Measurements from ENCODE around the gene TJP3. TPM values are rescaled to one million over a fixed set of nuclear protein-coding genes. Genes with fewer than 3 reads are reported as not detected.

The TJP3 gene
- total RNA-seq, 1 donor from 2014 or later, result 20.0 TPM

- no peaks in the 10 kb centered on the region for H3K27me3 Mint-ChIP-seq
- peak overlapping the region; percentile 36 for H3K27ac Mint-ChIP-seq
- no peak for TF ChIP-seq CTCF (conservative IDR thresholded peaks at IDR 0.05)
Observed at GRCh38 chr19:3687393-3687773, 20.8 kb upstream of the TJP3 start.

GRCh38 chr19:3687774-3688706 lies 20.1 kb upstream of the TJP3 start:
- H3K4me3 Mint-ChIP-seq, result no peak overlapping the region
- no peak for DNase-seq (ENCODE audit: extremely low spot score, unreplicated experiment)
- no peak for TF ChIP-seq CTCF (conservative IDR thresholded peaks at IDR 0.05)
- H3K27me3 Mint-ChIP-seq, result no peaks in the 10 kb centered on the region
- H3K36me3 Mint-ChIP-seq, result peaks cover 11% of the 10 kb centered on the region
- H3K9me3 Mint-ChIP-seq, result no peaks in the 10 kb centered on the region
- H3K27ac Mint-ChIP-seq, result no peak overlapping the region
- peaks cover 23% of the 10 kb centered on the region for H3K4me1 Mint-ChIP-seq (ENCODE audit: unreplicated experiment)

More at GRCh38 chr19:3687393-3687773, 20.8 kb upstream of the TJP3 start:
- peaks cover 11% of the 10 kb centered on the region for H3K36me3 Mint-ChIP-seq
- H3K4me3 Mint-ChIP-seq, result peak overlapping the region; percentile 65
- no peak for DNase-seq (ENCODE audit: extremely low spot score, unreplicated experiment)
- no peaks in the 10 kb centered on the region for H3K9me3 Mint-ChIP-seq
- H3K4me1 Mint-ChIP-seq (ENCODE audit: unreplicated experiment), result peaks cover 26% of the 10 kb centered on the region

GRCh38 chr19:3690551-3691371 lies 17.4 kb upstream of the TJP3 start:
- peaks cover 13% of the 10 kb centered on the region for H3K4me1 Mint-ChIP-seq (ENCODE audit: unreplicated experiment)
- DNase-seq (ENCODE audit: extremely low spot score, unreplicated experiment), result no peak
- H3K36me3 Mint-ChIP-seq, result no peaks in the 10 kb centered on the region
- no peaks in the 10 kb centered on the region for H3K9me3 Mint-ChIP-seq
- no peak for TF ChIP-seq CTCF (conservative IDR thresholded peaks at IDR 0.05)
- no peak overlapping the region for H3K27ac Mint-ChIP-seq
- H3K4me3 Mint-ChIP-seq, result no peak overlapping the region
- H3K27me3 Mint-ChIP-seq, result no peaks in the 10 kb centered on the region

DNA sequence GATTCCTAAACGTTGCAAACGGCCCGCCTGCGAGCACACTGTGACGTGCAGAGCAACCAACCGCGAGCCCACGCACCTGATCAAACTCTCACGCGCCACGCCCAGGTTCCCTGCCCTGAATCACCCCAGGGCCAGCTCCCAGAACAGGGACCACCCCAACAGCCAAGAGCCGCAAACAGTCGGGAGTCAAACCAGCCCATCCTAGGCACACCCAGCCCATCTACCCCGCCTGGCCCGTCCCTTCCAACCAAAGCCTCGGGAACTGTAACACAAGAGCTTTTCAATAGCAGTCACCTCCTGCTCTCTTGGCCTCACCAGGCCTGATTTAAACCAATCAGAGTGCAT lies 16.8 kb upstream of the TJP3 start:
- no peaks in the 10 kb centered on the region for H3K36me3 Mint-ChIP-seq
- TF ChIP-seq CTCF (conservative IDR thresholded peaks at IDR 0.05), result no peak
- DNase-seq (ENCODE audit: extremely low spot score, unreplicated experiment), result no peak
- no peaks in the 10 kb centered on the region for H3K27me3 Mint-ChIP-seq
- H3K9me3 Mint-ChIP-seq, result no peaks in the 10 kb centered on the region
- peaks cover 13% of the 10 kb centered on the region for H3K4me1 Mint-ChIP-seq (ENCODE audit: unreplicated experiment)
- no peak overlapping the region for H3K27ac Mint-ChIP-seq
- no peak overlapping the region for H3K4me3 Mint-ChIP-seq

DNA sequence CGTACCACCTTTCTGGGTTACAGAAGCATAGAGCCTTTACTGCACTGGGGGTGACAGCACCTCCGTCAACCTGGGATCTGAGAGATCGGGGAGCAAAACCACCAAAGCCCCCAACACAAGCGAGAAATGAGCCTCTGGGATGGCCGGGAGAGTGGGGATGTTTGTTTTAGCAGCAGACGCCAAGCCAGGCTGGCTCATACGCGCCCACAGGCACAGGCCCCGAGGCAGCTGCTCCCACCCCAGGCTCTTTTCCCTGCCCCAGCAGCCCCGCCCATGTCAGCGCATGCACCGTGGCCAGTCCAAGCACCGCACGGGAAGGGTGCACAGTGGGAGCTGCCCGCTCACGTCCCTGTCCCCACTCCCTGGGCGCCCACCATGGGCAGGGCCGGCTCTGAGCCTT lies 16.5 kb upstream of the TJP3 start:
- Mint-ChIP-seq H3K36me3 (no peaks in the 10 kb centered on the region), H3K4me1 (ENCODE audit: unreplicated experiment) (peaks cover 13% of the 10 kb centered on the region), H3K9me3 (no peaks in the 10 kb centered on the region), H3K27ac (no peak overlapping the region), H3K4me3 (no peak overlapping the region), H3K27me3 (no peaks in the 10 kb centered on the region)
- TF ChIP-seq CTCF (conservative IDR thresholded peaks at IDR 0.05), result no peak
- no peak for DNase-seq (ENCODE audit: extremely low spot score, unreplicated experiment)

Measured in type B pancreatic cell (in vitro differentiated cells).